Suprapubic skin (tissue), 4 donors: ENCODE results near the gene KCNIP3.

Experiments used
- CTCF ChIP-seq, 2 donors: fragments of 200-600 bp in 1 of 2; fragments of 450-650 bp in 1 of 2; sonication (generic) in 1 of 2; IDR thresholded peaks; one replicate each; pipeline ENCODE4 v1.5.1; 2016 to 2019; ENCODE audit warnings: antibody characterized with exemption in 2 of 2, mild to moderate bottlenecking in 1 of 2, moderate library complexity in 1 of 2
- EP300 ChIP-seq: sonication (generic); formaldehyde crosslinking; IDR thresholded peaks from one replicate; pipeline ENCODE4 v1.6.1; 2017; ENCODE audit warnings: antibody characterized with exemption
- POLR2A ChIP-seq, 2 donors: fragments of 450-650 bp; IDR thresholded peaks; one replicate each; pipeline ENCODE4 v1.6.1; 2017; ENCODE audit warnings: antibody characterized with exemption in 2 of 2, mild to moderate bottlenecking in 2 of 2, moderate library complexity in 2 of 2
- POLR2AphosphoS5 ChIP-seq, 3 donors: sonication (generic); formaldehyde crosslinking; IDR thresholded peaks; one replicate each; pipeline ENCODE4 v1.6.1; 2017; ENCODE audit warnings: antibody characterized with exemption in 3 of 3

- no peak for TF ChIP-seq CTCF (IDR thresholded peaks at IDR 0.05)
- no peak for TF ChIP-seq POLR2A (IDR thresholded peaks at IDR 0.05)
- no peak for TF ChIP-seq POLR2AphosphoS5 (IDR thresholded peaks at IDR 0.05)
- no peak for TF ChIP-seq EP300
Measured at GRCh38 chr2:95289253-95289652, 7.9 kb upstream of the KCNIP3 start.
